ENCODE results near the gene SERTAD2.

Gene SERTAD2

DNA sequence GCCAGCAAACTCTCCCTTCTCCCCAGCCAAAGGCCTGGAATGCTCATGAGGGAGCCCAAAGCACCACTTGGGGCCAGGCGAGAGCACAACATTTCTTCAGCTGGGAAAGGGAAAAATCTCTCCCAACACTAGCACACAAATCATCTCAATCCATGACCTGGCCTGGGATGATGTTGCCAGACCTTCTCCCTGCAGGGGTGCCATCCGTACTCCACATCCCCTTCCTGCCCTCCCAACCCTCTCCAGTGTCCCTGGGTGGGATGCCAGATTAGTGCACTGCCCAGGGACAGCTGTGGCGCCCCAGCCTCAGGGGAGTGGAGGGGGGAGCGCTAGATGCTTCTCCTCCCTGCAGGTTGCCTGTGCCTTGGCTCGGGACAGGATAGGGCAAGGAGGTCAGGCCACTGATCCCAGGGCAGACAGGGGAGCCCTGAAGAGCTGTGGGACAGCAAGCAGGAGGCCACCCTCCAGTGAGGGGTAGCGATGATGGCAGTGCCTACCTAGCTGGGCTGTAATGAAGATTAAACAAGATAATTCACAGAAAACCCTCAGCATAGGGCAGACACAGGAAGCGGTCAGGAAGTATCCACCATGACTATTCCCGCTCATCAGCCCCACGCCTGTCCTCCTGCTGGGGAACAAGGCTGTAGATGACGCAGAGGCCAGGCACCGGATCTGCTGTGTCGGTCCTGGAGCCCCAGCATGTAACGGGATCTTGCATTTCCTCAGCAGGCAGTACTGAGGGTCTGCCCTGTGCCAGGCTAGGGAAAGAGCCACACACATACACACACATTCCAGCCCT, 31.1 kb downstream of the SERTAD2 start:
- H3K4me3 ChIP-seq, result no peak overlapping the region
- no peak overlapping the region for H3K27ac ChIP-seq

DNA sequence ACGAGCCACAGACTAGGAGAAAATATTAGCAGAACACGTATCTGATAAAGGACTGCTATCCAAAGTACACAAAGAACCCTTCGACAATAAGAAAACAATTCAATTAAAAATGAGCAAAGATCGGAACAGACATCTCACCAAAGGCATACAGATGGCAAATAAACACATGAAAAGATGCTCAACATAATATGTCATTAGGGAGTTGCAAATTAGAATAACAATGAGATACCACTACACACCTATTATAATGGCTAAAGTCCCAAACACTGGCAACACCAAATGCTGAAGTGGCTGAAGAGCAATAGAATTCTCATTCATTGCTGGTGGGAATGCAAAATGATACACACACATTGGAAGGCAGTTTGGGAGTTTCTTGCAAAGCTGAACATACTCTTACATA, 33.1 kb downstream of the SERTAD2 start:
- Histone ChIP-seq H3K27ac (no peak overlapping the region), H3K4me3 (no peak overlapping the region)

DNA sequence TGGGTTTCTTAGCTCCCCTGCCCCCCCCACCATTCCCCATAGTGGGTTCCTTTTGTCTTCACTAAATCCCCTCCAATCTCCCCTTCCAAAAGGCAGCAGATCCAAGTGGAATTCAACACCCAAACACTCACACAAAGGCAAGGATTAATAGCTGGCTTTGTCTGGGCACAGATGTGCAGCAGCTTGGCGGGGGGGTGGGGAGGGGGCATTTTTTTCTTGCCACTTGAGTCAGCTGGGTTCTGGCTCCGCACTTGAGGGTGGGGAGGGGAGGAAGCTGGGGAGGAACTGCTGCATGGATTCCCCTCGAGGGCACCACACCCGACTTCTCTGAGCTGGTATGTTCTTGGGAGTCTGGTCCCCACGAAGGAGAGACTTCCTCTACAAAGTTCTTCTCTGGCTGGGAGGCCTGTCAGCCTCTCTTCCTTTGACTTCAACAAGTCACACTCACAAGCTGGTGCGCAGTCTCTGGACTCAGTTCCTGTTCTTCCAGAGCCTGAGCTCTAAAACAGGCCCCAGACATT, 36.0 kb downstream of the SERTAD2 start:
- Histone ChIP-seq H3K4me3 (no peak overlapping the region), H3K27ac (peak overlapping the region in 9 of 21 experiments; percentile 1 to 67 (median 55))

DNA sequence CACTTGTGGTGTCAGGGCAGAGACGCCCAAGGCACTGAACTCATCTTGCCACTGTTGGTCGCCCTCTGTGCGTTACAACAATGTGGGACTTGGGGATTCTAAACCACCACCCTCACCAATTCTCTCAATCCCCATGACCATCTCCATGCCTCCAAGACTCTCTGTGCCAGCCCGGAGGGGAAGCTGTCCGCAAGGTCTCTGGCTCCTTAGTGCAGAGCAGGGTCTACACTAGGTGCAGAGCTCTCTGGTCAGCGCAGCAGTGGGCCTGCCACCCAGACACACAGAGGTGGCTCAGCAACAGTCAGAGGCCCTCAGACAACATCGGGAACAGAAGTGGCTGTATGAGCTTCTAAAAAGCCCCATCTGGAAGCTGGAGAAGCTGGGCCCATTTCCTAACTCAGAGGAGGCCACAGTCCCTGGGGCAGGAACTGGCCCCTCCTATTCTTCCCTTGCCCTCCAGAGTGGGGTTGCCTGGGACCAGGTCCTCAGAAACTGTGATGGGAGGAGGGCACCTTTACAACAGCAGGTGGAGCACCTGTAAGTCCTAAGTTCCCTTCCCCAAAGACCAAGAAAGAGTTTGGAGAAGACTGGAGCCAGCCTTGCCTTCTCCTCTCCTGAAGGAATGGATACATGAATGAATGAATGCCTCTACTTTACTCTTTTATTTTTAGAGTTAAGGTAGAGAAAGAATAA, 37.7 kb downstream of the SERTAD2 start:
- no peak overlapping the region for H3K4me3 ChIP-seq
- H3K27ac ChIP-seq, result no peak overlapping the region

DNA sequence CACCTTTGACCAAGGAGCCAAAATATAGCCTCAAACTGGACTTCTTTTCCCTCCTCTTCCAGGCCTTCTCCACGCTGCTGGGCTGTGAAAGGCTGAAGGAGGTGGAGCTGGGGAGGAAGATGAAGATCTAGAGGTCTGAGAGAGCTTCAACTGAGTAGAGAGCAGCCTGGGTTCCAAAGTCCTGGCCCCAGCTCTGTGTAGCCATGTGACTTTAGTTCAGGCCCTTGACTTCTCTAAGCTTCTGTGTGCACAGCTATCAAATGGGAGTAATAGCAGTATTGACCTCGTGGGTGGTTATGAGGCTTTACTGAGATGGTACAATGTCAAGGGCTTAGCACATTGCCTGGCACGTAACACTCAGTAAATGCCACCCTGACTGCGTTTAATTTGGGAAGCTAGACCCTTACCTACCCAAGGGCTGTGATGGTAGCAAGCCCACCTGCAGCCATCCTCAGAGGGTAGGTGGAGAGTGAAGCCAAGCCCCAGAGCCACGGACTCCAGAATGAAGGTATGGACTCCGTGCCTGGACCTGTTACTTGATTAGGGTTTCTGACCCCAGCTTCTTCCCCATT, 38.4 kb downstream of the SERTAD2 start:
- Histone ChIP-seq H3K27ac (no peak overlapping the region), H3K4me3 (no peak overlapping the region)

DNA sequence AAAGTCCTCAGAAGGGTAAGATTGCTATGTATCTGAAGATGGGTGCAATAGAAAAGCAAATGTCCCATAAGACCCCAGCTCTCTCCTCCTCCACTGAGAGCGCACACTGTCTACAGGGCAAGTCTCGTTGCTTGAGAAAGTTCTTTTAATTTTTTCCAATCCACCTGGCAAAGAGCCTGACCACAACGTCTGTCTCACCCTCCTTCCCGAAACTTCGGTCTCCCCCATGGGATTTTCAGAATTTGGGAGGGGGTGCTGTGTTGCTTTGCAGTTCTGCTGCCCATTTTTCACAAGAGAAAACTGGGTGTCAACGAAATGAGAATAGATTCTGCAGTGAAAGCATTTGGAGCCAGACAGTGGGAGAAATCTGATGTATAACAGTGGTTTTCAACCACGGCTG, 40.4 kb downstream of the SERTAD2 start:
- Histone ChIP-seq H3K4me3 (no peak overlapping the region), H3K27ac (no peak overlapping the region)

DNA sequence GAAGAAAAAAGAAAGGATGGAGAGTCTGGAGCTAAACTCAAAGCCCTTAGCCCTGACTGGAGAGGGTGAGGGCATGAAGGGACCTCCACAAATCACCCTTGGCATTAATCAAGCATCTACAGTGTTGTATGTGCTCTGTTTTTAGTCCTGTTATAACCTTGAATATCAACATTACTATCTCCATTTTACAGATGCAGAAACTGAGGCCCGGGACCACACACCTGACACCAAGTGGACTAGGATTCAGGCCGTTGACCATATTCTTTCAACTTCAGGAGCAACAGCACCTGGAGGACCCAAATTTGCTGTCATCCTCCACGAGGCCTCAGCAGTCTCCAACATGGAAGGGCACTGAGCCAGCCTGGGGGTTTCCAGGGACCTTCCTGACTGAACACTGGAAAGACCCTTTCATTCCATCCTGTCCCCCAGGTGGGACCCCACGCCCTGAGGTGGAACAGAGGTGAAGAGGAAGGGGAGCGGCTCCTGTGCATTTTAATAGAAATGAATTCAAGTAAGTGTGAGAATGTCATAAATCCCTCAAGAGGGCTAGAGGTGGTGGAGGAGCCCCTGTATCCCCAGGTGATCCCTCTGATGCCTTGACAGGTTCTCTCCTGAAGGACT, 41.0 kb downstream of the SERTAD2 start:
- no peak overlapping the region for H3K27ac ChIP-seq
- H3K4me3 ChIP-seq, result no peak overlapping the region

DNA sequence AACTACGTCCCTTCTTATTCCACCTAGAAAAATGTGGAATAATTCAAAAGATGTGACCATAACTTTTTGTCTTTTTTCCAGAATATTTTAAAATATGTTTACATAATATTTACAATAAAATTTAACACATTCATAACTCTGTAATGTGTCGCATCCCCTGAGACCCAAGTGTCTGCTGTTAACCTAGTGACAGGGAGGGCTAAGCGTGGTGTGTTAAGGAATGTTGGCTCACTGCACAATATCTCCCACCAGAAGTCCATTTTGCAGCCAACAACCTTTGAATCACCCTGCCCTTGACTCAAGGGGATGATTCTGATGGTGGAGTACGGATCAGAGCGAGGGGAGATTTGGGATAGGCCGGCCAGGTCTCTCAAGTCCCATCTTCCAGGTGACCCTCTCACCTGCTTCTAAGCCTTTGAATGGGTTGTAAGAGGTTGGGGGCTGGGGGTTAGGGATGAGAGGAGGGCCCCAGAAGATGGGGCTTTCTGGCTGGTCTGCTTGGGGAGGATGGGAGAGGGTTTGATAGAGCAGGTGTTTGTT, 43.3 kb downstream of the SERTAD2 start:
- H3K27ac ChIP-seq, result no peak overlapping the region

DNA sequence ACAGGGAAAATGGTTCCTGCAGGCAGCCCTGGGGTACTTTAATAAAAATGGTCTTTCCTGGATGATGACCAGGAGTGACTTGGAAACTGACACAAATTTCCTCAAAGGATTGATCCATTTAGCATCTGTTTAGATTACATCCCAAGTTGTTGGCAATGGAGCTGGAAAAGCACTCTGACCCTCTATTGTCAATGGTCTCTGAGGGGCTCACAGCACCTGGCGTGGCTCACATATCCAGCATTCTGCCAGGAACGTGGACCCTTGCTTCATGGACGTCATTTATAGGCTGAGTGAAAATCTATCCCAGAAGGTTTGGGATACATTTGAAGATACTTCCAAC, 43.8 kb downstream of the SERTAD2 start:
- Histone ChIP-seq H3K27ac (peak overlapping the region in 15 of 21 experiments; percentile 54 to 90 (median 83)), H3K4me3 (peak overlapping the region; percentile 34 to 51 (median 45))

More for the DNA sequence above, 43.3 kb downstream of the SERTAD2 start:
- no peak overlapping the region for H3K4me3 ChIP-seq

DNA sequence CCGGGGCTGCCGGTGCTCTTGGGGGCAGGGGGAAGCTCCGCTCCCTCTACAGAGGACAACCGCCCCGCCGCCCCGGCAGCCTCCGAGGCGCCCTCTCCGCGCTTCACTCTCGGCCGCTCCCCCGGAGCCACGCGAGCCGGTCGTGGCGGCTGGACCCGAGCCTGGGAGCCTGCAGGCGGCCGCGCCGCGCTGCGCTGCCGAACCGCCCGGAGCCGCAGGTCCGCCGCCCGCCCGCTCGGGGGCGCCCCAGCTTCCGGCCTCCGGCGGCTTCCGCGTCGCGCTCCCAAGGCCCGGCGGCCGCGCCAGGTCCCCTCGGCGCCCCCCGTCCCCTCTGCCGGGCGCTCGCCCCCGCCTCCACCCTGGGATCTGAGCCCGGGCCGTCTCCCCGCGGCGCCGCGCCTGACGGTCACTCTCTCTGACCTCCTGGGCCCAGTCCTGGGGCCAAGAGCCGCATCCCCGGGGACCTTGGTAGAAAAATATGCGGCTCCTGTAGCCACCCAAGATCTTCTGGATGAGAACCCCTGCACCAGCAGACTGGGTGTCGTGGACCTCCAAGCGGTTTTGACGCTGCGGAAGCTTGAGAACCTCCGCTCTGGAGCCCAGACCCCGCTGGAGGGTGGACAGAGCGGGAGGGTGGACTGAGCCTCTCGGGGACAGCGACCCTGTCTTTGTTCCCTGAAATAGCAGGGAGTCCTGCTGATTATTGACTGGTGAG, 44.3 kb downstream of the SERTAD2 start:
- Histone ChIP-seq H3K27ac (peak overlapping the region; percentile 34 to 90 (median 84)), H3K4me3 (peak overlapping the region; percentile 34 to 51 (median 45))

DNA sequence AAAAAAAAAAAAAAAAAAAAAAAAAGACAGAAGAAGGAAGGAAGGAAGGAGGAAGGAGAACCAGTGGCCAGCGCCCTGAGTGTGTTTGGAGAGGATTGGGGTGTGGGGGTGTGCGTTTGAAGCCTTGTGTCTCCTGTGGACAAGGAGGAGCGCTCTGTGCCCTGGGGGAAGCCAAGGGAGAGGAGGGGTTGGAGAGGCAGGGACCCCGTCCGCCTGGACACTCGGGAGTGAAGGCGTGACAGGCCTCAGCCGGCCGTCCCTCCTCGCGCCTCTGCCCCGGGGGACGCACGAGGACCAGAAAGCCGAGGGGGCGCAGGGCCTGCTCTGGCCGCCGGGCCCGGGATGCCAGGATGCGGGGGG, 44.9 kb downstream of the SERTAD2 start:
- peak overlapping the region; percentile 34 to 90 (median 84) for H3K27ac ChIP-seq

DNA sequence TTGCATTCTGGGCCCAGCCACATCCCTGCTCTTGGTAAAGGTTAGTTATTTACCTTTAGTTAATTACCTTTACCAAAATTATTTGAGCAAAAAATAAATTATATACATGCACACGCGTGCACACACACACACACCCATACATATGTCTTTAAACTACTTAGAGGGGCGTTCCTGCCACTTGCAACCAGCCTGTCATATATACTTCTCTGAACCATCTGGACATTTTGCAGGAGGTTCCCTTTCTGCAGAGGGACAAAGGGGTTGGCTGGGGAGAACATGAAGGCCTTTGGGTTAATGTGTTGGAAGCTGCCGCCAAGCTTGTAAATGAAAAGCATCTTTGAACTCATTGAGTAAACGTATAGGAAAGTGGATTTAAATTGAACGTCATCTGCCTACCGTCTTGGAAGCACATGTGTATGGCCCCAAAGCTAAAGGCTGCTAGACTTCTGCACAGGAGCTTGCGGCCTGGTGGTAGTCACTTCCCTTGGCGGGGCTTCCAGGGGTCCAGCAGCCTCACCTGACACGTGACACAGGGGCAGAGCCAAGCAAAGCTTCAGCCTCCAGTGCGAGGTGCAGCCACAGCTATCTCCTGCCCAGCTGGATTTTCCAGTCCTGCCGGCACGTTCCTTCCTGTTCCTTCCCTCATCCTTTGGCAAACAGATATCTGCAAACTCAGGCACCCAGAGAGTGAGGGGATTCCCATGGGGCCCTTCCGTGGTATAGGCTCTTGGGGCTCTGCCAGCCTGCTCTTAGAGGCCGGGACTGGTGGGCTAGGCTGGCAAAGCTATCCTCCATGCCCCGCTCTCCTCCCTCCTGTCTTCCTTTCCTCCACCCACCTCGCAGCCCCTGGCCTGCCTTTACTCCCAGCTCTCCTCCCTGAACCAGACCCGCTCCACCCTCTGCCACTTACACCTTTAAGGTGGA, 46.1 kb downstream of the SERTAD2 start:
- peak overlapping the region in 20 of 21 experiments; percentile 65 to 90 (median 80) for H3K27ac ChIP-seq
- H3K4me3 ChIP-seq, result peak overlapping the region in 5 of 7 experiments; percentile 4 to 29 (median 13)

More for the DNA sequence above, 44.9 kb downstream of the SERTAD2 start:
- peak overlapping the region; percentile 34 to 51 (median 45) for H3K4me3 ChIP-seq

DNA sequence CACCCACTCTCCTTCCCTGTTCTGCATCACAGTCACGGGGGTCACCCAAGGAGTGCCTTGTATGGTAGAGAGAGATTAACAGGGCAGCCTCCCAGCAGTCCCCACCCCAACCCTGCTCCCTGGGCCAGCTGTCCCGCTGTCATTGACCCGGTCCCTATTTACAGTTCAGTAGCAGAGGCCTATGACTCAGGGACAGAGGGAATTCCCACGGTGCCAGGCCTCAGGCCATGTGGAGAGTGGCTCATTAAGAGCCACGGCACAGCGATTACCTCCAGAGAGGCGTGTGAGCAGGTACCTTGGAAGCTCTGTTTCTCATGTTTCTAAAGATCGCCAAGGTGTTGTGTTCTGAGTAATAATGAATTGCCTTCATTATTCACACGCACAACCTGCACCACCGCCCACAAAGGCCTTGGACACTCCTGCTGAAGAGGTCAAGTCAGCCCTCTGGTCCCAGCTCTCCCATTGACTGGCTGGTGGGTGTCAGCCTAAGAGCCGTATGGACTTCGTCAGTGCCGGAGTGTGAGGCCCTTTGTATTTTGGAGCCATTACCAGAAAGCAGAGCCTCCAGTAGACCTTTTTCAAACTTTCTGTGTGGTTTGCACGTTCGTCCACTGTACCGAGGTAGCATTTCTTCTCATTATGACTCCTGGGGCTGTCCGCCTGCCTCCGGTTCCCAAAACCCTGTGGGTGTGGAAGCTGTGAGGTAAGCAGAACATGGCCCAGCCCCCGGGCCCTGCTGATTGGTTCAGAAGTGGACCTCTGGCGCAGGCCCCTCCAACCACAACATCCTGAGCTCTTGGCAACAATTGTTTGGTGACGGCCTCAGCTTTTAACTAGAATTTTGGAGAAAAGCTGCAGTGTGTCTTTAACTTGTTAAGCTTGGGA, 47.0 kb downstream of the SERTAD2 start:
- Histone ChIP-seq H3K4me3 (peak overlapping the region; percentile 9 to 29 (median 13)), H3K27ac (peak overlapping the region in 20 of 21 experiments; percentile 55 to 90 (median 80))

DNA sequence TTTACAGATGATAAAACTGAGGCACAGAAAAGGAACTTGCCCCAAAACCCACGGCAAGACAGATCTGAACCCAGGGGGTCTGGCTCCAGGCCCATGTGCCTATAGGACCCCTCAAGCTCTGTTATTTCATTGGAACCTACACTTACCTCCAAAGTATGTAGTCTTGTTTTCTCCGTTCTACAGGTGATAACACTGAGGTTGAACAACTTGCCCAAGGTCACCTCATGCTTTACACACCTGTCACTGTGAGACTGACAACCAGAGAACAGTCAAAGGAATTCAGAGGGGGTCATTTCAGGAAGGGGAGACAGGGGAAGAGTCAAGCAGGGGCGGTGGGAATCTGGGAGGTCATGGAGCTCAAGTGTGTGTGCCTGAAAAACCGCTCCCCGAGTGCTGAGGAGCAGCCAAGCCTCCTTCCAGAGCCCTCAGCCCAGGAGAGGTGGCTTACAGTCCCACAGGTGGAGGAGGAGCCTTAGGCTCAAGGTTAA, 47.7 kb downstream of the SERTAD2 start:
- peak overlapping the region in 19 of 21 experiments; percentile 55 to 90 (median 80) for H3K27ac ChIP-seq
- no peak overlapping the region for H3K4me3 ChIP-seq

DNA sequence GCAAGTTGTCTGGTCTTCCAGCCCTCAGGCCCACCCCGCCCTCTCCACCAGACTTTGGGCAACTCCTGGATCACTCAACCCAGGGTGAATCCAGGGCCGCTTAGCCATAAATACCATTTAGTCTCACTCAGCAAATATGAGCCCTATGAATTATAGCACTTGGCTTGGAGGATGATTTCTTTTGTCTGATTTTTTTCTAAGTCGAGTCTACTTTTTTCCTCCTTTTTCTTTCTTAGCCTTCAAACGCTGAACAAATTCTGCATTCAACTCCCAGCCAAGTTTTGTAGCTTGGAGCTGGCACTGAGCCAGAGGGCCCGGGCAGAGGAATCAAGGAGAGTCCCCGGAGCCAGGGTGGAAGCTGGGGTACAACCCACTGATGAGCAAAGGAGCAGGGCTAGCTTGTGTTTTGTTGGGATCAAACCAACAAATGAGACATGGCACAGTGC, 48.7 kb downstream of the SERTAD2 start:
- Histone ChIP-seq H3K4me3 (no peak overlapping the region), H3K27ac (peak overlapping the region in 14 of 21 experiments; percentile 0 to 90 (median 76))

DNA sequence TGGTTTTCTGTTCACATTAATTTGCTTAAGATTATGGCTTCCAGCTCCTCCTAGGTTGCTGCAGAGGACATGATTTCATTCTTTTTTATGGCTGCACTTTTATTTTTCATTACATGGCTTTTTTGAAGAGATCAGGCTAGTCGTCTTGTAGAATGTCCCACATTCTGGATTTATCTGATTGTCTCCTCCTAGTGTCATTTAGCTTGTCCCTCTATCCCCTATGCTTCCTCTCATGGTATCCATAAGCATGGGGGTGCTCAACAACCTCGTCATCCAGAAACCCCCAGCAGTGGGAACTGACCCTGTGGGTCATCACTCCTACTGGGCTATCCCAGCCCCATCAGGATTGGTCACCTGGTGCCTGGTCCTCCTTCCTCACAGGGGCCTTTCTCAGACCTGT, 49.6 kb downstream of the SERTAD2 start:
- H3K4me3 ChIP-seq, result no peak overlapping the region
- H3K27ac ChIP-seq, result peak overlapping the region in 3 of 21 experiments; percentile 19 to 83 (median 45)

DNA sequence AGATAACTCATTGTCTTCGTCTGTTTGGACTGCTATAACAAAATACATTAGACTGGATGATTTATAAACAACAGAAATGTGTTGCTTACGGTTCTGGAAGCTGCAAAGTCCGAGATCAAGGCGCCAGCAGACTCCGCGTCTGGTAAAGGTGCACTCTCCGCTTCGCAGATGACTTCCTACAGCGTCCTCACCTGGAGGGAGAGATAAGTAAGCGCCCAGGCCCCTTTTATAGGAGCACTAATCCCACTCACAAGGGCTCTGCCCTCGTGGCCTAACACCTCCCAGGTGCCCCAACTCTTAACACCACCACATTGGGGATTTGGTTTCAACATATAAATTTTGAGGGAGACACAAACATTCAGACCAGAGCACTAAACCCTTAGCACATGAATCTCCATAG, 51.3 kb downstream of the SERTAD2 start:
- no peak overlapping the region for H3K27ac ChIP-seq
- H3K4me3 ChIP-seq, result no peak overlapping the region
